HepG2 (cell line): ENCODE data around the gene MTX2. TPM values are rescaled to one million over a fixed set of nuclear protein-coding genes. Genes with fewer than 3 reads are reported as not detected.

ENCODE experiments used
- EZH2 ChIP-seq: conservative IDR thresholded peaks from 2 replicates; pipeline ENCODE4 v1.6.1; 2012; ENCODE audit warnings: mild to moderate bottlenecking, low read depth, low read length, moderate library complexity
- GTF2F1 ChIP-seq: fragments of 150-350 bp; IDR thresholded peaks from 2 replicates; pipeline ENCODE4 v1.6.1; 2014; ENCODE audit warnings: low read length
- KDM3A ChIP-seq: IDR thresholded peaks from 2 replicates; pipeline ENCODE4 v1.6.1; 2018; ENCODE audit warnings: low read depth, missing compliant biosample characterization
- KLF13 ChIP-seq: sonication (generic); formaldehyde crosslinking; IDR thresholded peaks from 2 replicates; pipeline ENCODE4 v1.4.0; 2020; ENCODE audit warnings: mild to moderate bottlenecking, missing genetic modification reagents
- MYNN ChIP-seq: sonication (generic); formaldehyde crosslinking; IDR thresholded peaks from 2 replicates; pipeline ENCODE4 v1.4.0; 2020; ENCODE audit warnings: mild to moderate bottlenecking, low read depth, missing genetic modification reagents
- NONO ChIP-seq, 2 experiments: fragments of 450-650 bp in 1 of 2; sonication (generic) in 1 of 2; formaldehyde crosslinking in 1 of 2; IDR thresholded peaks in 1 of 2; conservative IDR thresholded peaks in 1 of 2; 2 replicates each; pipeline versions ENCODE4 v1.6.1 to v1.8.0; 2017 to 2022; ENCODE audit warnings: mild to moderate bottlenecking in 1 of 2, missing genetic modification reagents in 1 of 2, moderate library complexity in 1 of 2
- SMYD3 ChIP-seq: sonication (generic); formaldehyde crosslinking; IDR thresholded peaks from 2 replicates; pipeline ENCODE4 v1.8.1; 2023; ENCODE audit warnings: mild to moderate bottlenecking, missing genetic modification reagents
- ZFP82 ChIP-seq: sonication (generic); formaldehyde crosslinking; IDR thresholded peaks from 2 replicates; pipeline ENCODE4 v1.5.1; 2020; ENCODE audit warnings: mild to moderate bottlenecking, missing genetic modification reagents, borderline replicate concordance
- ZMYM3 ChIP-seq: sonication (generic); formaldehyde crosslinking; IDR thresholded peaks from 2 replicates; pipeline ENCODE4 v1.5.1; 2020; ENCODE audit warnings: mild to moderate bottlenecking, missing genetic modification reagents
- ZNF552 ChIP-seq: sonication (generic); formaldehyde crosslinking; IDR thresholded peaks from 2 replicates; pipeline ENCODE4 v1.9.0; 2022; ENCODE audit warnings: missing genetic modification reagents, mild to moderate bottlenecking, borderline replicate concordance
- ZNF773 ChIP-seq: sonication (generic); formaldehyde crosslinking; IDR thresholded peaks from 2 replicates; pipeline ENCODE4 v1.4.0; 2020; ENCODE audit warnings: missing genetic modification reagents, borderline replicate concordance
- polyA plus RNA-seq, 8 experiments: library from polyadenylated mRNA; depleted of rRNA in 3 of 8; stranded (reverse) in 7 of 8; unstranded in 1 of 8; fragments of >200 nt; fragmentation: Illumina TruSeq in 4 of 8; extraction: Trizol in 4 of 8; gene quantifications; 2 replicates each; pipeline versions ENCODE4 v1.2.1 to v1.2.3, GENCODE V29; 2011 to 2016; ENCODE audit warnings: low read depth in 4 of 8, missing spikeins in 1 of 8, mixed read lengths in 1 of 8; ENCODE audit not compliant: insufficient read depth in 1 of 8
- total RNA-seq, 5 experiments: library from RNA; depleted of rRNA; stranded (reverse); fragments of >200 nt; fragmentation: Illumina TruSeq; extraction: Trizol; gene quantifications; 2 replicates each; pipeline ENCODE4 v1.2.3, GENCODE V29; 2016; ENCODE audit warnings: low read depth in 1 of 5
- TF ChIP-seq, protein P1 (sequence below), 2 experiments: sonication (generic) in 1 of 2; formaldehyde crosslinking in 1 of 2; IDR thresholded peaks; 2 replicates each; pipeline versions ENCODE4 v1.6.1 to v1.9.0; 2014 to 2022; ENCODE audit warnings: antibody characterized with exemption in 1 of 2, borderline replicate concordance in 1 of 2, inconsistent platforms in 1 of 2, low read depth in 1 of 2, missing genetic modification reagents in 1 of 2
- TF ChIP-seq, protein P2 (sequence below): sonication (generic); formaldehyde crosslinking; IDR thresholded peaks from 2 replicates; pipeline ENCODE4 v1.5.1; 2020; ENCODE audit warnings: missing genetic modification reagents, mild to moderate bottlenecking, borderline replicate concordance
- TF ChIP-seq, protein P3 (sequence below): sonication (generic); formaldehyde crosslinking; IDR thresholded peaks from 2 replicates; pipeline ENCODE4 v1.5.1; 2020; ENCODE audit warnings: missing genetic modification reagents, mild to moderate bottlenecking, borderline replicate concordance
- TF ChIP-seq, protein P4 (sequence below): sonication (generic); formaldehyde crosslinking; IDR thresholded peaks from 2 replicates; pipeline ENCODE4 v1.8.1; 2023; ENCODE audit warnings: mild to moderate bottlenecking, missing genetic modification reagents

The MTX2 gene
- total and polyA plus RNA-seq, 2 of the 13 experiments (the other 11 are each of a cell fraction or from before 2014, with no cell fraction given): 58.1 to 75.7 TPM

DNA sequence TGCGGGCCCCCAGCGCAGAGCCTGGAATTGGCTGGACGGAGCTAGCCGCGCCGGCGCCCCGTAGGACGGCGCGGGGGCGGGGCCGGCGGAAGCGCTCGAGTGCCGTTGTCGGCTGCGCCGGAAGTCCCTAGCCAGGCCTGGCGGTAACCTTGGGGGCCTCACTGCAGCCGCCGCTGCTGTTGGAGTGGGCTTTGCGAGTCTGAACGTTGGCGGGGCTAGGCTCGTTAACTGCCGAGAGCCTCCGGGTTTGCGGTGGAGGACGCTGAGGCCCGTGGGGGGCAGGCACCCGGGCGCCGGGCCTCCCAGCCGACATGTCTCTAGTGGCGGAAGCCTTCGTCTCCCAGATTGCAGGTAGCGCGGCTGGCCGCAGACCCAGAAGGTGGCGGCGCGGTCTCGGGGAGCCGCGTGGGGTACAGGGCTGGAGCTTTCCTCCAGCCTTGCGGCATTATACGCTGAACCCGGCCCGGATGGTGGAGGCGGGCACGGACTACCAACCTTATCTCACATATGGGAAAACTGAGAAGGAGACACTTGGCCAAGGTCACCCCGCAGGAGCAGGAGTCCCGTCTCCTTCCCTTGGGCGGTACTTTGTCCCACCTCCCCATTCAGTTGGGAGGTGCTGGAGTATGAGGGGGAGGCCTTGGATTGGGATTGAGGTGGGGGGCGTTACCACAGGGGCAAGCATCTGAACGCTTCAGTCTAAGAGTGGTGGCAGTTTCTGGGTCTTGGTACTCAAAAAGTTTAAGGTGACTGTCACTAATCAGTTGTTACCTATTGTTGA lies at the start of gene MTX2 (continued):
- TF ChIP-seq, protein P1, sequence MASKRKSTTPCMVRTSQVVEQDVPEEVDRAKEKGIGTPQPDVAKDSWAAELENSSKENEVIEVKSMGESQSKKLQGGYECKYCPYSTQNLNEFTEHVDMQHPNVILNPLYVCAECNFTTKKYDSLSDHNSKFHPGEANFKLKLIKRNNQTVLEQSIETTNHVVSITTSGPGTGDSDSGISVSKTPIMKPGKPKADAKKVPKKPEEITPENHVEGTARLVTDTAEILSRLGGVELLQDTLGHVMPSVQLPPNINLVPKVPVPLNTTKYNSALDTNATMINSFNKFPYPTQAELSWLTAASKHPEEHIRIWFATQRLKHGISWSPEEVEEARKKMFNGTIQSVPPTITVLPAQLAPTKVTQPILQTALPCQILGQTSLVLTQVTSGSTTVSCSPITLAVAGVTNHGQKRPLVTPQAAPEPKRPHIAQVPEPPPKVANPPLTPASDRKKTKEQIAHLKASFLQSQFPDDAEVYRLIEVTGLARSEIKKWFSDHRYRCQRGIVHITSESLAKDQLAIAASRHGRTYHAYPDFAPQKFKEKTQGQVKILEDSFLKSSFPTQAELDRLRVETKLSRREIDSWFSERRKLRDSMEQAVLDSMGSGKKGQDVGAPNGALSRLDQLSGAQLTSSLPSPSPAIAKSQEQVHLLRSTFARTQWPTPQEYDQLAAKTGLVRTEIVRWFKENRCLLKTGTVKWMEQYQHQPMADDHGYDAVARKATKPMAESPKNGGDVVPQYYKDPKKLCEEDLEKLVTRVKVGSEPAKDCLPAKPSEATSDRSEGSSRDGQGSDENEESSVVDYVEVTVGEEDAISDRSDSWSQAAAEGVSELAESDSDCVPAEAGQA (IDR thresholded peaks at IDR 0.05; ENCODE audit: low read depth): peak; percentile 87
- TF ChIP-seq, protein P1 (CRISPR knock-in tag; IDR thresholded peaks at IDR 0.05; ENCODE audit: borderline replicate concordance): peak; percentile 88; the same call in 1 of the 2 replicates
- TF ChIP-seq, protein P2, sequence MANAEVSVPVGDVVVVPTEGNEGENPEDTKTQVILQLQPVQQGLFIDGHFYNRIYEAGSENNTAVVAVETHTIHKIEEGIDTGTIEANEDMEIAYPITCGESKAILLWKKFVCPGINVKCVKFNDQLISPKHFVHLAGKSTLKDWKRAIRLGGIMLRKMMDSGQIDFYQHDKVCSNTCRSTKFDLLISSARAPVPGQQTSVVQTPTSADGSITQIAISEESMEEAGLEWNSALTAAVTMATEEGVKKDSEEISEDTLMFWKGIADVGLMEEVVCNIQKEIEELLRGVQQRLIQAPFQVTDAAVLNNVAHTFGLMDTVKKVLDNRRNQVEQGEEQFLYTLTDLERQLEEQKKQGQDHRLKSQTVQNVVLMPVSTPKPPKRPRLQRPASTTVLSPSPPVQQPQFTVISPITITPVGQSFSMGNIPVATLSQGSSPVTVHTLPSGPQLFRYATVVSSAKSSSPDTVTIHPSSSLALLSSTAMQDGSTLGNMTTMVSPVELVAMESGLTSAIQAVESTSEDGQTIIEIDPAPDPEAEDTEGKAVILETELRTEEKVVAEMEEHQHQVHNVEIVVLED (CRISPR knock-in tag): peak; percentile 94
- TF ChIP-seq, protein P3, sequence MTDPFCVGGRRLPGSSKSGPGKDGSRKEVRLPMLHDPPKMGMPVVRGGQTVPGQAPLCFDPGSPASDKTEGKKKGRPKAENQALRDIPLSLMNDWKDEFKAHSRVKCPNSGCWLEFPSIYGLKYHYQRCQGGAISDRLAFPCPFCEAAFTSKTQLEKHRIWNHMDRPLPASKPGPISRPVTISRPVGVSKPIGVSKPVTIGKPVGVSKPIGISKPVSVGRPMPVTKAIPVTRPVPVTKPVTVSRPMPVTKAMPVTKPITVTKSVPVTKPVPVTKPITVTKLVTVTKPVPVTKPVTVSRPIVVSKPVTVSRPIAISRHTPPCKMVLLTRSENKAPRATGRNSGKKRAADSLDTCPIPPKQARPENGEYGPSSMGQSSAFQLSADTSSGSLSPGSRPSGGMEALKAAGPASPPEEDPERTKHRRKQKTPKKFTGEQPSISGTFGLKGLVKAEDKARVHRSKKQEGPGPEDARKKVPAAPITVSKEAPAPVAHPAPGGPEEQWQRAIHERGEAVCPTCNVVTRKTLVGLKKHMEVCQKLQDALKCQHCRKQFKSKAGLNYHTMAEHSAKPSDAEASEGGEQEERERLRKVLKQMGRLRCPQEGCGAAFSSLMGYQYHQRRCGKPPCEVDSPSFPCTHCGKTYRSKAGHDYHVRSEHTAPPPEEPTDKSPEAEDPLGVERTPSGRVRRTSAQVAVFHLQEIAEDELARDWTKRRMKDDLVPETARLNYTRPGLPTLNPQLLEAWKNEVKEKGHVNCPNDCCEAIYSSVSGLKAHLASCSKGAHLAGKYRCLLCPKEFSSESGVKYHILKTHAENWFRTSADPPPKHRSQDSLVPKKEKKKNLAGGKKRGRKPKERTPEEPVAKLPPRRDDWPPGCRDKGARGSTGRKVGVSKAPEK (CRISPR knock-in tag): 0 out of 2 replicates have a peak, but pooled peaks have one; percentile 35
- TF ChIP-seq KLF13 (CRISPR knock-in tag) (peak; percentile 95; the same call in 1 of the 2 replicates), ZMYM3 (CRISPR knock-in tag) (peak; percentile 86), ZFP82 (CRISPR knock-in tag) (no peak), NONO (IDR thresholded peaks at IDR 0.05) (no peak), NONO (CRISPR knock-in tag; conservative IDR thresholded peaks at IDR 0.05) (peak; percentile 99), EZH2 (no peak), MYNN (peak; percentile 97), GTF2F1 (0 out of 2 replicates have a peak, but pooled peaks have one; percentile 48), ZNF552 (CRISPR knock-in tag) (peak; percentile 88; the same call in 1 of the 2 replicates), KDM3A (peak; percentile 92), SMYD3 (CRISPR knock-in tag) (peak; percentile 94), ZNF773 (peak; percentile 77; the same call in 1 of the 2 replicates)
- TF ChIP-seq, protein P4, sequence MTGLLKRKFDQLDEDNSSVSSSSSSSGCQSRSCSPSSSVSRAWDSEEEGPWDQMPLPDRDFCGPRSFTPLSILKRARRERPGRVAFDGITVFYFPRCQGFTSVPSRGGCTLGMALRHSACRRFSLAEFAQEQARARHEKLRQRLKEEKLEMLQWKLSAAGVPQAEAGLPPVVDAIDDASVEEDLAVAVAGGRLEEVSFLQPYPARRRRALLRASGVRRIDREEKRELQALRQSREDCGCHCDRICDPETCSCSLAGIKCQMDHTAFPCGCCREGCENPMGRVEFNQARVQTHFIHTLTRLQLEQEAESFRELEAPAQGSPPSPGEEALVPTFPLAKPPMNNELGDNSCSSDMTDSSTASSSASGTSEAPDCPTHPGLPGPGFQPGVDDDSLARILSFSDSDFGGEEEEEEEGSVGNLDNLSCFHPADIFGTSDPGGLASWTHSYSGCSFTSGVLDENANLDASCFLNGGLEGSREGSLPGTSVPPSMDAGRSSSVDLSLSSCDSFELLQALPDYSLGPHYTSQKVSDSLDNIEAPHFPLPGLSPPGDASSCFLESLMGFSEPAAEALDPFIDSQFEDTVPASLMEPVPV (CRISPR knock-in tag): peak; percentile 97
